IMR-90 (cell line): ENCODE measurements around the gene METTL5. TPM values are rescaled to one million over a fixed set of nuclear protein-coding genes. Genes with fewer than 3 reads are reported as not detected.

Source experiments
- ATAC-seq: fragments of 200-7000 bp; cut with Tn5 transposase; 2 replicates; pipeline ENCODE4 v1.9.1; 2020; ENCODE audit warnings: low read depth, mild to moderate bottlenecking, moderate library complexity
- BruUV-seq: library from RNA; stranded (reverse); fragments of 400-500 nt; replicated peaks from 2 replicates; lab custom pipeline; 2021; lab: Mats Ljungman, UMichigan
- CTCF ChIA-PET: fragments of 300-600 bp; formaldehyde crosslinking; extraction: SDS; loops from one replicate; lab custom pipeline; 2021; ENCODE audit warnings: antibody characterized with exemption; lab: Yijun Ruan, JAX
- POLR2A ChIA-PET: fragments of 300-600 bp; sonication (Branson Sonifier 250); formaldehyde crosslinking; loops from one replicate; lab custom pipeline; 2022; ENCODE audit warnings: antibody characterized with exemption; ENCODE audit not compliant: unreplicated experiment; lab: Charles Lee
- DNase-seq: peaks from one replicate; pipeline ENCODE4 v3.0.0; 2013
- H2AFZ ChIP-seq: replicated peaks from 2 replicates; pipeline ENCODE3; 2013; ENCODE audit warnings: low read length, mild to moderate bottlenecking; ENCODE audit not compliant: poor library complexity
- H2AK5ac ChIP-seq: 2 replicates; pipeline ENCODE4 v1.6.1; 2013; ENCODE audit warnings: low read depth, low read length, inconsistent platforms
- H2AK9ac ChIP-seq: replicated peaks from 2 replicates; pipeline ENCODE3; 2013; ENCODE audit warnings: mild to moderate bottlenecking, low read depth, low read length, moderate library complexity; ENCODE audit not compliant: poor library complexity
- H2BK120ac ChIP-seq: 2 replicates; pipeline ENCODE4 v1.6.1; 2013; ENCODE audit warnings: low read depth, low read length, inconsistent platforms
- H2BK15ac ChIP-seq: 3 replicates; pipeline ENCODE4 v1.6.1; 2013; ENCODE audit warnings: low read depth, low read length, inconsistent platforms
- H2BK20ac ChIP-seq: 2 replicates; pipeline ENCODE4 v1.6.1; 2013; ENCODE audit warnings: low read depth, mild to moderate bottlenecking, inconsistent platforms, low read length, moderate library complexity
- H2BK5ac ChIP-seq: 2 replicates; pipeline ENCODE4 v1.6.1; 2013; ENCODE audit warnings: mild to moderate bottlenecking, low read depth, low read length, inconsistent platforms; ENCODE audit not compliant: poor library complexity, severe bottlenecking
- H3K14ac ChIP-seq: replicated peaks from 2 replicates; pipeline ENCODE4 v1.6.1; 2013; ENCODE audit warnings: low read depth, low read length, inconsistent platforms
- H3K18ac ChIP-seq: 2 replicates; pipeline ENCODE4 v1.6.1; 2013; ENCODE audit warnings: low read depth, low read length, control low read depth
- H3K23ac ChIP-seq: 2 replicates; pipeline ENCODE4 v1.6.1; 2013; ENCODE audit warnings: low read depth, low read length, inconsistent platforms
- H3K27ac ChIP-seq: 2 replicates; pipeline ENCODE4 v1.5.1; 2013; ENCODE audit warnings: mild to moderate bottlenecking, control low read depth, low read length; ENCODE audit not compliant: insufficient read depth
- H3K27me3 ChIP-seq: 2 replicates; pipeline ENCODE4 v1.6.1; 2013; ENCODE audit warnings: low read length; ENCODE audit not compliant: control insufficient read depth, insufficient read depth
- H3K36me3 ChIP-seq: 2 replicates; pipeline ENCODE4 v1.6.1; 2013; ENCODE audit warnings: low read length, mixed read lengths; ENCODE audit not compliant: control insufficient read depth, insufficient read depth
- H3K4ac ChIP-seq: 2 replicates; pipeline ENCODE4 v1.6.1; 2013; ENCODE audit warnings: low read depth, low read length, inconsistent platforms
- H3K4me1 ChIP-seq: 2 replicates; pipeline ENCODE4 v1.6.1; 2013; ENCODE audit warnings: low read length, mixed read lengths; ENCODE audit not compliant: control insufficient read depth, insufficient read depth
- H3K4me2 ChIP-seq: 2 replicates; pipeline ENCODE4 v1.6.1; 2013; ENCODE audit warnings: low read depth, mild to moderate bottlenecking, control low read depth, low read length, moderate library complexity
- H3K4me3 ChIP-seq: 2 replicates; pipeline ENCODE4 v1.5.1; 2013; ENCODE audit warnings: low read depth, mild to moderate bottlenecking, control low read depth, low read length, moderate library complexity; ENCODE audit not compliant: insufficient read depth
- H3K56ac ChIP-seq: 2 replicates; pipeline ENCODE4 v1.6.1; 2013; ENCODE audit warnings: low read length, inconsistent platforms; ENCODE audit not compliant: insufficient read depth; ENCODE audit errors: extremely low read depth
- H3K79me1 ChIP-seq, 2 experiments: 2 replicates each; pipeline ENCODE4 v1.6.1; 2013; ENCODE audit warnings: low read length in 2 of 2, inconsistent platforms in 1 of 2, low read depth in 1 of 2
- H3K9ac ChIP-seq: 2 replicates; pipeline ENCODE4 v1.6.1; 2013; ENCODE audit warnings: low read depth, low read length, control low read depth
- H3K9me1 ChIP-seq: 2 replicates; pipeline ENCODE4 v1.6.1; 2013; ENCODE audit warnings: low read length, inconsistent platforms; ENCODE audit not compliant: insufficient read depth
- H3K9me3 ChIP-seq: 2 replicates; pipeline ENCODE4 v1.6.1; 2013; ENCODE audit warnings: low read length; ENCODE audit not compliant: control insufficient read depth, insufficient read depth
- H4K20me1 ChIP-seq: 2 replicates; pipeline ENCODE4 v1.6.1; 2013; ENCODE audit warnings: low read length, inconsistent platforms; ENCODE audit not compliant: insufficient read depth
- H4K5ac ChIP-seq: 2 replicates; pipeline ENCODE4 v1.6.1; 2013; ENCODE audit warnings: mild to moderate bottlenecking, low read depth, low read length, control low read depth
- H4K8ac ChIP-seq, 2 experiments: 2 replicates each; pipeline ENCODE4 v1.6.1; 2013; ENCODE audit warnings: low read depth in 2 of 2, low read length in 2 of 2, control low read depth in 1 of 2, inconsistent platforms in 1 of 2
- H4K91ac ChIP-seq: 2 replicates; pipeline ENCODE4 v1.6.1; 2013; ENCODE audit warnings: low read depth, low read length, inconsistent platforms; ENCODE audit not compliant: insufficient read depth
- CEBPB ChIP-seq: IDR thresholded peaks from 2 replicates; pipeline ENCODE4 v1.6.1; 2012; ENCODE audit warnings: low read depth, low read length, improper control_type of control experiment
- ELK1 ChIP-seq: fragments of 150-350 bp; IDR thresholded peaks from 2 replicates; pipeline ENCODE4 v1.6.1; 2016; ENCODE audit warnings: low read depth, mild to moderate bottlenecking, low read length, moderate library complexity, borderline replicate concordance
- FOS ChIP-seq: fragments of 150-350 bp; IDR thresholded peaks from 2 replicates; pipeline ENCODE4 v1.6.1; 2016; ENCODE audit warnings: low read depth, low read length
- MAFK ChIP-seq: IDR thresholded peaks from 2 replicates; pipeline ENCODE4 v1.6.1; 2012; ENCODE audit warnings: low read depth, low read length, improper control_type of control experiment
- MAZ ChIP-seq: IDR thresholded peaks from 2 replicates; pipeline ENCODE4 v1.6.1; 2012; ENCODE audit warnings: low read depth, mild to moderate bottlenecking, low read length, improper control_type of control experiment, moderate library complexity, borderline replicate concordance
- MXI1 ChIP-seq: IDR thresholded peaks from 2 replicates; pipeline ENCODE4 v1.6.1; 2012; ENCODE audit warnings: low read depth, mild to moderate bottlenecking, low read length, moderate library complexity, borderline replicate concordance
- POLR2A ChIP-seq: IDR thresholded peaks from 2 replicates; pipeline ENCODE4 v1.6.1; 2012; ENCODE audit warnings: mild to moderate bottlenecking, low read depth, low read length
- RAD21 ChIP-seq: IDR thresholded peaks from 2 replicates; pipeline ENCODE4 v1.6.1; 2012; ENCODE audit warnings: low read length, improper control_type of control experiment
- RCOR1 ChIP-seq: IDR thresholded peaks from 2 replicates; pipeline ENCODE4 v1.6.1; 2012; ENCODE audit warnings: mild to moderate bottlenecking, low read length, improper control_type of control experiment; ENCODE audit not compliant: insufficient replicate concordance
- USF2 ChIP-seq: fragments of 150-350 bp; IDR thresholded peaks from 2 replicates; pipeline ENCODE4 v1.6.1; 2017; ENCODE audit warnings: mild to moderate bottlenecking, antibody characterized with exemption, low read length, low read depth
- WGBS, 2 experiments: methylation state at CpG; one replicate each; pipeline versions ENCODE4 v1.1.5 to v1.1.7; 2013; ENCODE audit warnings: missing lambda C conversion rate in 2 of 2; ENCODE audit not compliant: insufficient read length in 1 of 2; ENCODE audit errors: extremely low coverage in 2 of 2; 5-methylcytosine and 5-hydroxymethylcytosine counted together
- dilution Hi-C: fragments of 300-500 bp; cut with HindIII; formaldehyde crosslinking; loops from one replicate; pipeline ENCODE4 v1.14.3; 2018; ENCODE audit warnings: low sequenced_read_pairs; ENCODE audit not compliant: unreplicated experiment
- in situ Hi-C: fragments of 300-500 bp; cut with MboI; formaldehyde crosslinking; loops from 3 replicates; pipeline ENCODE4 v1.14.3; 2019; ENCODE audit warnings: low sequenced_read_pairs, inconsistent platforms, mixed read lengths
- intact Hi-C: fragments of 100-400 bp; cut with micrococcal nuclease; formaldehyde crosslinking; loops from 2 replicates; pipeline ENCODE4 v1.10.0; 2022
- polyA plus RNA-seq, 3 experiments: library from polyadenylated mRNA; depleted of rRNA; stranded (reverse); fragments of >200 nt; gene quantifications; 2 replicates each; pipeline ENCODE4 v1.2.3, GENCODE V29; 2012; ENCODE audit warnings: low replicate concordance in 1 of 3
- total RNA-seq: library from RNA; depleted of rRNA; stranded (reverse); fragments of >200 nt; gene quantifications from 2 replicates; pipeline ENCODE4 v1.2.3, GENCODE V29; 2012; rRNA removed

The METTL5 gene
- total and polyA plus RNA-seq, 2 of the 4 experiments (the other 2 are of a cell fraction): 38.3 to 49.8 TPM

- H2BK15ac ChIP-seq: no peak overlapping the region
- dilution Hi-C loops (no loop called here), intact Hi-C loops (no loop called here), in situ Hi-C loops (no loop called here)
- H3K79me1 ChIP-seq: no peaks in the 10 kb centered on the region
- ChIA-PET POLR2A (no interaction called here), CTCF (no interaction called here)
- no peak overlapping the region for H4K8ac ChIP-seq
- H3K18ac ChIP-seq: no peak overlapping the region
- no peak overlapping the region for H3K56ac ChIP-seq
- no peak for ATAC-seq
- H3K4me2 ChIP-seq: no peak overlapping the region
- H3K14ac ChIP-seq: no peak overlapping the region
- no peak overlapping the region for H3K4me3 ChIP-seq
- BruUV-seq: no TSS peak
- H3K9me1 ChIP-seq: no peaks in the 10 kb centered on the region
- H3K27ac ChIP-seq: no peak overlapping the region
- DNase-seq: no peak
- no peak overlapping the region for H4K91ac ChIP-seq
- H2AK5ac ChIP-seq: no peak overlapping the region
- no peak for TF ChIP-seq RAD21
- no peak for TF ChIP-seq RCOR1
- TF ChIP-seq MAFK: no peak
- TF ChIP-seq FOS: no peak
- no peak for TF ChIP-seq MAZ
- no peak for TF ChIP-seq USF2
- TF ChIP-seq POLR2A: no peak
- TF ChIP-seq CEBPB: no peak
- no peak for TF ChIP-seq MXI1
- TF ChIP-seq ELK1: no peak
- H3K4me1 ChIP-seq: no peaks in the 10 kb centered on the region
- no peak overlapping the region for H2AFZ ChIP-seq
- H2AK9ac ChIP-seq: no peak overlapping the region
- H3K4ac ChIP-seq: no peak overlapping the region
- H3K9me3 ChIP-seq: no peaks in the 10 kb centered on the region
- H4K20me1 ChIP-seq: no peaks in the 10 kb centered on the region
- no peaks in the 10 kb centered on the region for H3K36me3 ChIP-seq
- H4K5ac ChIP-seq: no peak overlapping the region
- H3K23ac ChIP-seq: no peak overlapping the region
- H2BK120ac ChIP-seq: no peak overlapping the region
- no peak overlapping the region for H2BK20ac ChIP-seq
- no CpG with 5 or more reads among the region's 6 CpGs for WGBS, 2 experiments
- H3K27me3 ChIP-seq: no peaks in the 10 kb centered on the region
- H2BK5ac ChIP-seq: no peak overlapping the region
- no peak overlapping the region for H3K9ac ChIP-seq
Observed at GRCh38 chr2:169761970-169762292, 62.8 kb downstream of the METTL5 start.

Other genes starting within 250 kb of the METTL5 start
- gene PPIG, start 240.6 kb downstream of the METTL5 start, total RNA-seq: 10.4 and 30.8 TPM in 2 replicates
- gene PPIG, start 240.6 kb downstream of the METTL5 start, polyA plus RNA-seq (2012; rRNA removed): 16.7 TPM in 2 replicates
- not detected in 2 replicates for gene CFAP210, start 130.5 kb downstream of the METTL5 start, total RNA-seq
- not detected in 2 replicates for gene CFAP210, start 130.5 kb downstream of the METTL5 start, polyA plus RNA-seq (2012; rRNA removed)
- gene PHOSPHO2, start 130.4 kb downstream of the METTL5 start, total RNA-seq: 0.54 and 0.56 TPM in 2 replicates
- gene PHOSPHO2, start 130.4 kb downstream of the METTL5 start, polyA plus RNA-seq (2012; rRNA removed): 0.46 and 0.48 TPM in 2 replicates
- gene KLHL23, start 91.1 kb downstream of the METTL5 start, total RNA-seq: 6.3 and 6.4 TPM in 2 replicates
- 2.1 and 2.6 TPM in 2 replicates for gene KLHL23, start 91.1 kb downstream of the METTL5 start, polyA plus RNA-seq (2012; rRNA removed)
- 41.2 and 137 TPM in 2 replicates for gene SSB, start 26.0 kb downstream of the METTL5 start, total RNA-seq
- gene SSB, start 26.0 kb downstream of the METTL5 start, polyA plus RNA-seq (2012; rRNA removed): 65.5 and 75.5 TPM in 2 replicates
- gene UBR3, start 2.5 kb upstream of the METTL5 start, total RNA-seq: 33.9 and 51.9 TPM in 2 replicates
- 7.3 and 10.0 TPM in 2 replicates for gene UBR3, start 2.5 kb upstream of the METTL5 start, polyA plus RNA-seq (2012; rRNA removed)